Right renal pelvis (tissue), 4 donors: Measurements from ENCODE around the gene ZNF212. TPM values are rescaled to one million over a fixed set of nuclear protein-coding genes. Genes with fewer than 3 reads are reported as not detected.
"Not testable (repeated sequence)": the region's sequence is repeated elsewhere in the genome, so short reads cannot be mapped to it uniquely, and the experiment has no call there.

Experiments used
- DNase-seq, 4 donors: peaks; one replicate each; pipeline ENCODE4 v3.0.0-alpha.2; 2013; ENCODE audit warnings: low read depth in 4 of 4, low spot score in 3 of 4, missing footprints in 1 of 4
- polyA plus RNA-seq, 4 donors: library from polyadenylated mRNA; unstranded; fragments of 120-200 nt; gene quantifications; one replicate each; pipeline ENCODE4 v1.2.1, GENCODE V29; 2013; ENCODE audit not compliant: insufficient read length in 4 of 4

The ZNF212 gene
- polyA plus RNA-seq, 4 donors = 16.5 to 18.4 (median 18.0) TPM

DNA sequence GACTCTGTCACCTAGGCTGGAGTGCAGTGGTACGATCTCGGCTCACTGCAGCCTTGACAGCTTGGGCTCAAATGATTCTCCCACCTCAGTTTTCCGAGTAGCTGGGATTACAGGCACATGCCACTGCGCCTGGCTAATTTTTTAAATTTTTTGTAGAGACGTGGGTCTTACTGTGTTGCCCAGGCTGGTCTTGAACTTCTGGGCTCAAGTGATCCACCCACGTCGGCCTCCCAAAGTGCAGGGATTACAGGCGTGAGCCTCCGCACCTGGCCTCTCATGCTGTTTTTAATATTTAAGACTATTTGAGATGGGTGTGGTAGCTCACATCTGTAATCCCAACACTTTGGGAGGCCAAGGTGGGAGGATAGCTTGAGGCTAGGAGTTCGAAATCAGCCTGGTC lies 12.1 kb downstream of the ZNF212 start:
- not testable (repeated sequence) for DNase-seq

DNA sequence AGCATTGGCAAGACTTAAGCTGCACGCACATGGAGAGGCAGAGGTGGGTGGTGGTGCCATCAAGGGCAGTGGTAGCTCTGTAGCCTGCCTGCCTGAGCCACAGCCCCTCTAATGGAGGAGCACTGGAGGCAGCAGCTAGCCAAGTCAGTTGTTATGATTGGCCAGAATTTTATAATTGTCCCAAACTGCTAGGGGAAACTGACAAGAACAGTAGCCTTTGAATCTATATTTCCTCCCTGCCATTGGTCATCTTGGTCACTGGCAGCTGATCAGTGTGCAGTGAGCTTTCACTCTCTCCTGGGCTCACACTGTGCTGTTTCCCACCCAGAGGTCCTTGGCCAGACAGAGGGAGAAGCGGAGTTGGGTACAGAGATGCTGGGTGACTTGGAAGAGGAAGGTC lies 12.9 kb downstream of the ZNF212 start:
- no peak for DNase-seq

DNA sequence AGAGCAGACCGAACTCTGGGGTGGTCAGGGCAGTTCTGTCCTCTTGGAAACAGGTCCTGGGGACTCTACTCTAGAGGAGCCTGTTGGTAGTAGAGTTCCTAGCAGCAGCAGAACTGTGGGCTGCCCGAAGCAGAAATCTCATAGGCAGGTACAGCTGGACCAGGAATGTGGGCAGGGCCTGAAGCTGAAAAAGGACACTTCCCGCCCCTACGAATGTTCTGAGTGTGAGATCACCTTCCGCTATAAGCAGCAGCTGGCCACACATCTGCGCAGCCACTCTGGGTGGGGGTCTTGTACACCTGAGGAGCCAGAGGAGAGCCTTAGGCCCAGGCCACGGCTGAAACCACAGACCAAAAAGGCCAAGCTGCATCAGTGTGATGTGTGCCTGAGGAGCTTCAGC lies 14.2 kb downstream of the ZNF212 start:
- DNase-seq = no peak

DNA sequence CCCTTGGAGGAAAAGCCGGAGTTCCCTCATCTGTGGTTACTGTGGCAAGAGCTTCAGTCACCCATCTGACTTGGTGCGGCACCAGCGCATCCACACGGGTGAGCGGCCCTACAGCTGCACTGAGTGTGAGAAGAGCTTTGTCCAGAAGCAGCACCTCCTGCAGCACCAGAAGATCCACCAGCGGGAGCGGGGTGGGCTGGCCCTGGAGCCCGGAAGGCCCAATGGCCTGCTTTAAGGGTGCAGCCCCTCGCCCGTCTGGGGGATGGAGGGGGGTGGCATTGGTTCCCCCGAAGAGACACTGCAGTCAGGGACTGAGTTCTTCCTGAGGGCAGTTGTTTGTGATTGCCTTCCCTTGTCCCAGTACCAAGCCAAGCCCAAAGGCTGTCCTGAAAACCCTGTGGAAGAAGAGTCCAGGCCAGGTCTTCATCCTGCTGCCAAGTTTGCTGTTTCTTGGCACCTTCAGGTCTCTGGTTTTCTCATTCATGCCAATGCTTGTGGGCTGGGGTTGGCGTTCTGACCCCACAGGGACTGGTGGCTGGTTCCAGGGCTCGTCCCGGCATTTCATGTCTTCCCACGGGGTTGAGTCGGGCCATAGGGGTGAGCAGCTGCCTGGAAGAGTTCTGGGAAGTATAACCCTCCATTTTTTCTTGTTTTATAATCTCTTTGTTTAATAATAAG lies 14.9 kb downstream of the ZNF212 start:
- DNase-seq = no peak

DNA sequence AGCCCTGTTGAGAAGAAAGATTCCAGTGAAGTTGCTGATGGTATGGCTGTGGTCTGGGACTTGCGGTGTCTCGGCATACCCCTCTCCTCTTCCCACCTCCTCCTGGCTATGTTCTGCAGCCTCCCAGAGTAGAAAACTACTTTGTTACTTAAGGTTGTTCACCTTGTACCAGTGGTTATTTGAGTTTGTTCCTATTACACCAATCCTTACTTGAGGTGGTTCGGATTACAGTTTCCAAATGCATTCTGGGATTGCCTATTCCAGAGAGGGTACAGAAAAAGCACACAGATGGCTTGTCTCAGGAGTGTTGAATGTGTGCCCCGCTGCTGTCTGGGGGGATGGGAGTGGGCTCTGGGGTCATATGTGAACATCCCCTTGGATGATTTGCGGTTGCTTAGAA lies 15.7 kb downstream of the ZNF212 start:
- no peak for DNase-seq

DNA sequence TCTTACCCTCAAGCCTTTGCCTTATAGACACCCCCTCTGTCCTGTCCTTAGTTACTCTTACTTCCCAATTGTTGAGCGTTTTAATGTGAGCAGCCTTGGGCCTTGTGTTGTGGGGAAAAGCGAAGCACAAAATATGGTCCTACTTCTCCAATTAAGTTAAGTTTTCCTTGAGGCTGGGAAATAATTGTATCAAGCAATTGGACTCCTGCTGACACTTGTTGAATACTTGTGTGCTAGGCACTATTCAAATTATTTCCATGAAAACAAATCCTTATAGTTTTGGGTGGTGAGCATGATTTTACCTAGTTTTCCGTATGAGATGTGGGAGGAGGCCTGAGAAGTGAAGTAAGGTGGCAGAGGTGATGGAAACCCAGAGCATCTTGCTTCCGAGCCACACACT lies 17.1 kb downstream of the ZNF212 start:
- DNase-seq = no peak

DNA sequence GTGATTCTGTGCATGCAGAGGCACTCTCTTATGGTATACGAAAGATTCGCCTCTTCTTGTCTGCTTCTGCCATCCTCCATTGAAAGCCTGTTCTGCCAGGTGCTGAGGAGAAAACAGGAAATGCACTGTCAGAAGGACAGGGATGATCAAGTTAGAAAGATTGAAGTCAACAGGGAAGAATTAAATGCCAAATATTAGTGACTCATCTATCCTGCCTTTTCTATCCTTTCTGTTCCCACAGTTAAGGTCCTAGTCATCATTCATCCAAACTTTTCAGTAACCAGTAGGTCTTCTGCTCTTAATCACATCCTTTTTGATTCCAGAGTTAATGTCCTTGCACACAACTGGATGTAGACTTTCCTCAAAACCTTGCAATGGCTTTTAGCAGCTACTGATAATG lies 17.7 kb downstream of the ZNF212 start:
- no peak for DNase-seq

DNA sequence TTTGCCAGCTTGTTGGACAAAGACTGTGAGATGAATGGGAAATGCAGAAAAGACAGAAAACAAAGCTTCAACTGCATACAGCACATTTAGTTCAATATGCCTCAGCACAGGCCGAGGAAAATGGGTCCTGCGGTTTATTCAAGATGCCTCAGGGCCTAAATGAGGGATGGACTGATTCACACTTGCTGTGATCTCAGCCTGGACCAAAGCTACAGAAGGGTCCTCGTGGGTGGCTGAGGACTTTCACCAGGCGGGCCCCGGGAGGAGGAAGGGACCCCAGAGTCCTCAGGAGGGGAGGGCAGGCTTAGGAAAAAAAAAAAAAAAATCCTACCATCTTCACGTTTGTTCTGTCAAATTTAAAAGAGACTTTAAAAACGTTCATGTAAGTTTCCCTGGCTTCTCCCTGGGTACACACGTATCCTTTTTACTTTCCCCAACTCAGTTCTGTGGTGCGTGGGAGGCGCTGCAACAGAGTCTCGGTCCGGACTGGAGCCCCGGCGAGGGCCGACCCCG lies 21.9 kb downstream of the ZNF212 start:
- peak in 1 of 4 donors; percentile 12 for DNase-seq

DNA sequence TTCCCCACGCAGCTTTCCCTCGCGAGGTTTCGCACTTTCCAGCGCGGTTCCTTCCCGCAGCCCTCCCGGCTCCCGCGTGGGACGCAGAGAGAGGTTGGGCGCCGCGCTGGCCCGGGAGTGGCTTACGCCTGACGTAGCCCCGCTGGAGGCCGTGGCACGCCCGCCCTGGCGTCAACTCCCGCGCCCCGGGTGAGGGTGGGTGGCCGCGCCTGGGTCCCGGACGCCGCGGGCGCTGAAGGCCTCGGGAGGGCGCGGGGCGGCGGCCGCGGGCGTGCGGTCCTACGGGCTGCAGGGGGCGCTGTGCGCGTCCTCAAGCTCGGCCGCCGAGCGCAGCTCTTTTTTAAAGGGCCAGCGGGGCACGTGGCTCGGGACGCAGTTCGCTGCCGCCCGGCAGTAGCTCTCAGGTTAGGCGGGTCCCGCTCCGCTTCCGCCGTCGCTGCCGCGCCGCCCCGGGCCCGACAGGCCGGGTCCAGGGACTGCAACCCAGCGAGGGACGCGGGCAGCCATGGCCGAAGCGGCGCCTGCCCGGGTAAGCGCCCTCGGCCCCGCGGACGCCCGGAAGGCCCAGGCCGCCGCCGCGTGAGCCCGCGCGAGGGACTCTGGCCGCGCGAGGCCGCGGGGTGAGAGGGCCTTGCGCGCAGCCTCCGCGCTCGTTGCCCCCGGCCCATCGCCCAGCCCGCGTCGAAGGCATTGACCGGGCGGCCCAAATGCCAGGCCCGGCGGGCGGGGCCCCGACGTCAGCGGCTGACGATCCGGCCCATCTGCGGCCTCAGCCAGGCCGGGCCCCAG lies 22.6 kb downstream of the ZNF212 start, which contains the start of gene ZNF783:
Gene ZNF783 (plus strand): TSS at position 368 of the 789 bp plus-strand sequence. CDS start 138 bp downstream, at position 506.
- peak; percentile 75 to 88 (median 80) for DNase-seq

DNA sequence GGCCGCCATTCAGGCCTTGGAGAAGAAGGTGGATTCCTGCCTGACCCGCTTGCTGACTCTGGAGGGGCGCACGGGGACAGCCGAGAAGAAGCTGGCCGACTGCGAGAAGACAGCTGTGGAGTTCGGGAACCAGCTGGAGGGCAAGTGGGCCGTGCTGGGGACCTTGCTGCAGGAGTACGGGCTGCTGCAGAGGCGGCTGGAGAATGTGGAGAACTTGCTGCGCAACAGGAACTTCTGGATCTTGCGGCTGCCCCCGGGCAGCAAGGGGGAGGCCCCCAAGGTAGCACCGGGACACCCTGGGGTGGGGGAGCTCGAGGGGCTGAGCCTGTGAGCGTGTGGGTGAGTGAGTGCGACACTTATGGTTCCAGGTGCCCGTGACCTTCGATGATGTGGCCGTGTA lies 27.0 kb downstream of the ZNF212 start:
- no peak for DNase-seq

DNA sequence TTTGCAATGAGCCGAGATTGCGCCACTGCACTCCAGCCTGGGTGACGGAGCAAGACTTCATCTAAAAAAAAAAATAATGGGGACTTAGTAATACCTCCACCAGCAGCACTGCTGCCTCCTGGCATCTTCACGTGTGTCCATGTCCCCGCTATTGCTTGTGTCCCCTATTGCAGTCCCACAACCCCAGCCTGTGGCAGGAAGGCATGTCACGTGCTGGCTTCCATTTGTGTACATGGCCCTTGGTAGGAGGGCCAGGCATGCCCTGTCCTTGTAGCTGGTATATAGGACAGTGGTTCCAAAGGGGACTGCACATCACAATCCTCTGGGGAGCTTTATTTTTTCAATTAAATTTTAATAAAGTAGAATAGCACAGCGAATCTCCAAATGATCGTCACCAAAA lies 28.3 kb downstream of the ZNF212 start:
- no peak for DNase-seq

DNA sequence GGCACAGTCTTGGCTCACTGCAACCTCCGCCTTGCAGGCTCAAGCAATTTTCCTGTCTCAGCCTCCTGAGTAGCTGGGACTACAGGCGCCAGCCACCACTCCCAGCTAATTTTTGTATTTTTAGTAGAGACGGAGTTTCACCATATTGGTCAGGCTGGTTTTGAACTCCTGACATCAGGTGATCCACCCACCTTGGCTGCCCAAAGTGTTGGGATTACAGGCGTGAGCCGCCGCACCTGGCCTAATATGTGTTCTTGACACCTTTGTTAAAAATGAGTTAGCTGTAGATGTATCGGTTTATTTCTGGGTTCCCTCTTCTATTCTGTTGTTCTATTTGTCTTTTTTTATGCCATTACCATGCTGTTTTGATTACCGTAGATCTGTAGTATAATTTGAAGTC lies 35.0 kb downstream of the ZNF212 start:
- not testable (repeated sequence) for DNase-seq

DNA sequence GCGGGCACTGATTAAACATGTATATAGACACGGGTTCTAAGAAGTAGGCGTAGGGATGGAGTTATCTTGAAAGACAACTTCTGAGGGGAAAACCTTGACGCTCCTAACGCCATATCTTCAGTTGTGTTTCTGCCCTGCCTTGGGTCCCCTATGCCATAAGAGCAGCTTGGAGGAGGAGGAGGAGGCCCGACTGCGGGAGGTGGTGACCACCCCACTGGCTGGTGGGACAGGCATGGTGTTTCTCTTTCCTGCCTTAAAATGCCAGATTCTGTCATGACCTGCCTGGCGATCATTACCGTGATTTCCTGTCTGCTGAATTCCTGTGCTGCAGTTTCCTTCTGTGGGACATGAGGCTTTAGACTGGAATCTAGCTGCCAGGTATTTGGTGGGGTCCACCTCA lies 38.4 kb downstream of the ZNF212 start:
- no peak for DNase-seq

DNA sequence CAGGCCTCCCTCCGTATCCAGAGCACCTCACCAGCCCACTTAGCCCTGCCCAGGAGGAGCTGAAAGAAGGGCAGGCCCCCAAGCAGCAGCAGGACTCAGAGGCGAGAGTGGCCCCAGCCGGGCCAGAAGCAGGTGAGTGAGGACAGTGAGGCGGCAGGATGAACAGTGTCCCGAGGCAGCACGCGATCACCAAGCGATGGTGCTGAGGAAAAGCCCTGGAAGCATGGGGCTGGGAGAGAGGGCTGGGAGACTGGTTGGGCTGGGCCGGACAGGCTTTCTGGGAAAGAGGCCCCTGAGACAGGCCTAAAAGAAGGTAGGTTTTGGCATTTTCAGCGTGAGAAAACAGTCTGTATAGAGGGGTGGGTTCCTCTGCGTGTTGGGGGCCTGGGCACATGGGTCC lies 38.9 kb downstream of the ZNF212 start:
- DNase-seq = no peak

DNA sequence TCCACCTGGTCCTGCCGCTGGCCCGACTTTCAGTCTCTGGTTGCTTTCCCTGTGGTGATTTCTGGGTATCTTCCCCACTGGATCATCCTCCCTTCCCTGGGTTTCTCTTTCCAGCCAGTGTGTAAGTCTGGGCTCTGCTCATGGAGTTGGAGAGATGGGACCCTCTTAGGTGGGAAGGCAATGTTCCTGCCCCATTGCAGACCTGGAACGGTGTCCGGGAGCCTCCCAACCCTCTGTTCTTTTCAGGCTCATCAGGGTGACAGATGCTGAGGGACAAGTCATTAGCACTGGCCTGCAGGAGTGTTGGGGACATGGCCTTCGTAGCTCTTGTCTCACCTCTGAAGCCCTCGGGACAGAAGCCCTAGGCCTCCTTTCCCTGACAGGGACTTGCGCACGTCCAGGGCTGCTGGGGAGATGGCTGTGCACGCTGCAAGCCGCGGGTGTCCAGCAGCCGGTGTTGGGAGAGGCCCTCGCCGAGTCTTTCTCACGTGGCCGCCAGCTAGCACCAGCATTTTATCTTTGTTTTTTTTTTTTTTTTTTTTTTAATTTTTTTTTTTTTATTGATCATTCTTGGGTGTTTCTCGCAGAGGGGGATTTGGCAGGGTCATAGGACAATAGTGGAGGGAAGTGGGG lies 39.8 kb downstream of the ZNF212 start:
- no peak for DNase-seq

DNA sequence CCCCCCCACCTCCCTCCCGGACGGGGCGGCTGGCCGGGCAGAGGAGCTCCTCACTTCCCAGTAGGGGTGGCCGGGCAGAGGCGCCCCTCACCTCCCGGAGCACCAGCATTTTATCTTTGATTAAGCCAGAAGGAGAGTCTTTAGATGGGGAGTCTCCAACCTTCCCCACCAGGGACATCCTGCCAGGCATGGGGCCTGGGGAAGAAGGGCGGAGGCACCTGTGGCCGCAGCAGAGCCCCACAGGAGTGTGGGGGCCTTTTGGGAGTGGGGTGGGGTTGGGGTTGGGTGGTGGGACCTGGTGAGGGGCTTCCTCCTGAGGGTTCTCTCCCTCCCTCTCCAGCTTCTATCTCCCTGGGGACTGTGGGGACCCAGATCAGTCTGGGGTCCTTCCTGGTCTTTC lies 40.7 kb downstream of the ZNF212 start:
- DNase-seq = no peak

DNA sequence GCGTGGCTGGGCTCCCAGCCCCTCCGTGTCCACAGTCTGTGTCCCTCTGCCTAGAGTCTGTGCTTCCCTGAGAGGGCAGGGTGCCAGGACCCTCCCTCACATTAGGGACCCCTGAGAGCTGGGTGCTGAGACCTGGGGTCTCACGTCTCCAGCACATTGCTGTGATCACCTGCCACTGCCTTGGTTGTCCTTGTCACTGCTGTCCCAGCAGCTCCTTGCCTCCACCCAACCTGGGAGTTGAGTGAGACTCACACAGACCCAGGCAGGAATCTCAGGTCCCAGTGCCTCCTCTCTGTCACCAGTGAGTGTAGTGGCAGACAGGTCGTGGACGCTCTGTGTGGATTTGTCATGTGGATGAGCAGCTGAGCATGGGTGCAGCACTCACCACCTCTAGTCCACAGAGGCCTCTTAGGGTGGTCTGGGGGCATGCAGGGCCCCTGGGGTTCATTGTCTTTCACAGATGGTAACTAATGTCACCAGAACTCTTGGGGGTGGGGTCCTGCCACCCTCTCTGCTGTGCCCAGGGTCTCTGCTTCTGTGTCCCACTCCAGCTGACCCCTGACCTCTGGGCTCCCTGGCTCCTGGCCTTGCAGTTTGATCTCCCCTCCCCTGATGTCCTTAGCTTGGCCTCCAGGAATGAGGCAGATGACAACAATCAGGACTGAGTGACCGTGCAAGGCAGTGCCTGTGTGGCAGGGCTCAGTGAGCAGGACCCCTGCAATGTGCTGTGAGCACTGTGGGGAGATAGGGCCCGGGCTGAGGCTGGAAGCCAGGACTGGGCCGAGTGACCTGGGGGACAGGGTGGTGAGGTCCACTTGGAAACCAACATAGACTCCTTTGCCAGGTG lies 41.4 kb downstream of the ZNF212 start:
- no peak for DNase-seq

DNA sequence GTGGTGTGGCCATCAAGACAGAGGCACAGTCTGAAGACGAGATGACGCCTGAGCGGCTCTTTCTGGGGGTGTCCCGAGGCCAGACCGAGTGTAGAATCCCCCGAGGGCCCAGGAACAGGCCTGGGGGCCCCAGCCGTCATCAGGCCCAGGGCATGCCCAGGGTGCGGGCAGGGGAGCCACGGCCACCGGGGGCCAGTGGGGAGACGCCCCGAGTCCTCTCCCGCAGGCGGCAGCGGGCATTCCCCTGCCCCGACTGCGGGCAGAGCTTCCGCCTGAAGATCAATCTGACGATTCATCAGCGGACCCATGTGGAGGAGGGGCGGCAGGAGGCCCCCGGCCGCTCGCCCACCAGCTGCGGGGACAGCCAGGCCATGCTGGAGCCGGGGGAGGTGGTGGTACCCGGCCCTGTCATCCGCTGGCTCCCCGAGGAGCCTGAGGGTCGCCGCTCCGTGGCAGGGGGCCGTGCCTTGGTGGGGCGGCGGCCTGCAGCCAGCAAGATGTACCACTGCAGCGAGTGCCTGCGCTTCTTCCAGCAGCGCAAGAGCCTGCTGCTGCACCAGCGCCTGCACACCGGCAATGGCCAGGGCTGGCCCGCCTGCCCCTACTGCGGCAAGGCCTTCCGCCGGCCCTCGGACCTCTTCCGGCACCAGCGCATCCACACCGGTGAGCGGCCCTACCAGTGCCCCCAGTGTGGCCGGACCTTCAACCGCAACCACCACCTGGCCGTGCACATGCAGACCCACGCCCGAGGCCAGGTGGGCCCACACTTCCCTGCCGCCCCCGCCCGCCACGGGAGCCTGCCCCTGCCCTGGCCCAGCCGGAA lies 42.3 kb downstream of the ZNF212 start:
- no peak for DNase-seq

DNA sequence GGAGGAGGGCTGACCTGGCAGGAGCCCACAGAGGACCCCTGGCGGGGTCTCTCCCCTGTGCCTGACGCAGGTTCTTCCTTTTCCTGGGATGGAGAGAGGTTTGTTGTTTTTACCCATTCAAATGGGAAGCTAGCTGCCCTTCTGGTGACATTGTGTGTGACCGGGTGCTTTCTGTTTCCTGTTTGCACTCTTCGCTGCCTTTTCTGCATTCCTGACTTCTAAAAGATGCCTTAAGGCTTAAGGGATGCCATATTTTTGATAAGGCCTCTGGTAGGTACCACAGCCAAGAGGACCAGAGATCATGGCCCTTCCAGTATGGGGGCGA lies 42.8 kb downstream of the ZNF212 start:
- DNase-seq = no peak

DNA sequence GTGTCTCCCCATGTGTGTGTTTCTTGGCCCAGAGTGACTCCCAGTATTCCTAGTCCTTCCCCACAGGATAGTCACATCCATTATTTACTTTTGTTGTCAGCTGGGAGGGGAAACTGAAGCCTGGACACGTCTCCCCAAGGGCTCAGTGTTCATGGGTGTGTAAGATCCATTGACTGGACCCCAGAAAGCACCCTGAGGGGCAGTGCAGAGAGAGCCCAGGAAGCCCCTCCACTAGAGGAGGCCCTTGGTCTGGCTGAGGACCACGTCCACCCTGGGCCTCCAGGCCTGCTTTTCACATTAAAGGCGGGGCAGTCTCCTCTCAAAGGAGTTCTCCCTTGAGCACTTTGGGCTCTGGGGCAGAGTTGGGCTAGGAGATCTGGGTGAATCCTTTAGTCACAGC lies 43.9 kb downstream of the ZNF212 start:
- no peak for DNase-seq
